ENCODE data around the gene CFAP52. TPM values are rescaled to one million over a fixed set of nuclear protein-coding genes. Genes with fewer than 3 reads are reported as not detected.

CFAP52 gene
- total RNA-seq, 1 donor from 2014 or later: not detected

DNA sequence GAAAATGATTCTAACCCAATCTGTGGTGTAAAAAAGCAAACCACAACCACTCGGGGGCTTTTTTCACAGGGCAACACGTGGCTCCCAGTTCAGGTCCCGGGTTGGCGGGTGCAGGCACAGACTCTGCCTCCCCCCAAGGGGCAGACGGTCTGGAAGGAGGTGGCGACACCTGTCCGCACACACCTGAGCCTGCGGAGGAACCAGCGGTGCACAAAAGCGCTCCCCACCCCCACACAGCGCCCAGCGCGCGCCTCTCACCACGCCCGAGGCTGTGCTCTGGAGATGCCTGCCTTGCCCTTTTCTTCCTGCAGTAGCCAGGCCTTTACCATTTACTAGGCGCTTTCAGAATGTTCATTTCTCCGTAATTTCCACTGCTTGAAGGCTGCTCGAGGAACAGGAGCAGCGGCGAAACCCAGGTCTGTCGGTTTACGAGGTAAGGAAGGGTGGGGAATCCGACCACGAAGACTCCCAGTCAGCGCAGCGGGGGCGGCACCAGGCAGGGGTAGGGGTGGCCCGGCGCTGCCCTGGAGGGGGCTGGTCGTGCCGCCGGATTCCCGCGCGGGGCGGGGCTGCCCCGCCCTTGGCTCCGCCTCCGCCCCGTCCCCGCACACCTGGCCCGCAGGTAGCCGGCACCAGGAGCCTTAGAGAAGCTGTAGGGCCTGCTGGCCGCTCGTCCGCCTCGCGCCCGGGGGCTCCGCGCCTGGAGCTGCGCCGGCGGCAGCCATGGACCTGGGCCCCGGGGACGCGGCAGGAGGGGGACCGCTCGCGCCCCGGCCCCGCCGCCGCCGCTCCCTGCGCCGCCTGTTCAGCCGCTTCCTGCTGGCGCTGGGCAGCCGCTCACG lies 68.7 kb downstream of the CFAP52 start, which contains the start of gene USP43:
TSS of gene USP43 (plus strand) at position 608 of the 842 bp plus-strand sequence. CDS start at position 724, 116 bp downstream.
- no peaks in the 10 kb centered on the region for H3K36me3 ChIP-seq (ENCODE audit: control insufficient read depth, insufficient read depth, low read length)
- H3K4me3 ChIP-seq (ENCODE audit: low read depth, low read length): peak within 1 kb of the TSS; percentile 62
- H3K27me3 ChIP-seq (ENCODE audit: control insufficient read depth, insufficient read depth, low read length): no peaks in the 10 kb centered on the region
- TF ChIP-seq, protein P1, sequence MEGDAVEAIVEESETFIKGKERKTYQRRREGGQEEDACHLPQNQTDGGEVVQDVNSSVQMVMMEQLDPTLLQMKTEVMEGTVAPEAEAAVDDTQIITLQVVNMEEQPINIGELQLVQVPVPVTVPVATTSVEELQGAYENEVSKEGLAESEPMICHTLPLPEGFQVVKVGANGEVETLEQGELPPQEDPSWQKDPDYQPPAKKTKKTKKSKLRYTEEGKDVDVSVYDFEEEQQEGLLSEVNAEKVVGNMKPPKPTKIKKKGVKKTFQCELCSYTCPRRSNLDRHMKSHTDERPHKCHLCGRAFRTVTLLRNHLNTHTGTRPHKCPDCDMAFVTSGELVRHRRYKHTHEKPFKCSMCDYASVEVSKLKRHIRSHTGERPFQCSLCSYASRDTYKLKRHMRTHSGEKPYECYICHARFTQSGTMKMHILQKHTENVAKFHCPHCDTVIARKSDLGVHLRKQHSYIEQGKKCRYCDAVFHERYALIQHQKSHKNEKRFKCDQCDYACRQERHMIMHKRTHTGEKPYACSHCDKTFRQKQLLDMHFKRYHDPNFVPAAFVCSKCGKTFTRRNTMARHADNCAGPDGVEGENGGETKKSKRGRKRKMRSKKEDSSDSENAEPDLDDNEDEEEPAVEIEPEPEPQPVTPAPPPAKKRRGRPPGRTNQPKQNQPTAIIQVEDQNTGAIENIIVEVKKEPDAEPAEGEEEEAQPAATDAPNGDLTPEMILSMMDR (IDR thresholded peaks at IDR 0.05; ENCODE audit: insufficient read depth, low read length, severe bottlenecking): no peak
- no peak for FAIRE-seq
- DNase-seq (ENCODE audit: low read depth): peak; percentile 64

DNA sequence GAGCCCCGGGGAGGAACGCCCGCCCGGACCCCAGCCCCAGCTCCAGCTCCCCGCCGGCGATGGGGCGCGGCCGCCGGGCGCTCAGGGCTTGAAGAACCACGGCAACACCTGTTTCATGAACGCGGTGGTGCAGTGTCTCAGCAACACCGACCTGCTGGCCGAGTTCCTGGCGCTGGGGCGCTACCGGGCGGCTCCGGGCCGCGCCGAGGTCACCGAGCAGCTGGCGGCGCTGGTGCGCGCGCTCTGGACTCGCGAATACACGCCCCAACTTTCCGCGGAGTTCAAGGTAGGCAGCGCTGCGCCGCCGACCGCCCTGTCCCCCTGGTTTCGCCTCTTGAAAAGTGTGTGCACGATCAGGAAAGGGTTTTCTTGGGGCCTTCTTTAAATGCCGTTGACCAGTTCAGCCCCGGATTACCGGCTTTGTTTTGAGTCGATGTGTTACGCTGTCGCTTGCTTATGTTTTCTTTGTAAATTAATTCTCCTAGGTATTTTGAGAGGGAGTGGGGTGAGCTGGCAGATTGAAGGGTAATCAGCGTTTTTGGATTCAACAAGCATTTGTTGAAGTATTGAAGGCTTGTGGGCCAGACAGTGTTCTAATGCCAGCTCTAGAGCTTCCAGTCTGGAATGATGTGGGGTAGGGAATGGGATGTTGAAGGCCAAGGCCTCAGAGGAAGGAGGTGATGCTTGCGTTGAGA lies 69.6 kb downstream of the CFAP52 start:
- H3K27me3 ChIP-seq (ENCODE audit: control insufficient read depth, insufficient read depth, low read length): no peaks in the 10 kb centered on the region
- H3K4me3 ChIP-seq (ENCODE audit: low read depth, low read length): peak overlapping the region; percentile 62
- FAIRE-seq: no peak
- TF ChIP-seq, protein P1 (IDR thresholded peaks at IDR 0.05; ENCODE audit: insufficient read depth, low read length, severe bottlenecking): peak; percentile 59
- H3K36me3 ChIP-seq (ENCODE audit: control insufficient read depth, insufficient read depth, low read length): no peaks in the 10 kb centered on the region
- peak; percentile 59 for DNase-seq (ENCODE audit: low read depth)

DNA sequence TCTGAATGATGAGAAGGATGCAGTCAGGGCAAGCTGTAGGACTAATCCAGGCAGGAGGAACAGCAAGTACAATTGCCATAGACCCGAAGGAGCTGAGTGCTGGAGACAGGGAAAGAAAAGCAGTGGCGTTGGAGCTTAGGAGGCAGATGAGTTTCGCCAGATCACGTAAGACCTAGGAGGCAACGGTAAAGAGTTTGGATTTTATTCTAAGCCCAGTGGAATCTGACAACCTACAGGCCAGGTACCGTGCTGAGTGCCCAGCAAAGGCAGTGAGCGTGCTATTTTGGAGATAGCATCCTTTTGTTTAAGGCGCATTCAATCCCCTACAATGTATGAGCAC lies 70.1 kb downstream of the CFAP52 start:
- no peaks in the 10 kb centered on the region for H3K27me3 ChIP-seq (ENCODE audit: control insufficient read depth, insufficient read depth, low read length)
- FAIRE-seq (no peak), DNase-seq (ENCODE audit: low read depth) (no peak)
- TF ChIP-seq, protein P1 (IDR thresholded peaks at IDR 0.05; ENCODE audit: insufficient read depth, low read length, severe bottlenecking): no peak
- H3K4me3 ChIP-seq (ENCODE audit: low read depth, low read length): peak overlapping the region; percentile 62
- no peaks in the 10 kb centered on the region for H3K36me3 ChIP-seq (ENCODE audit: control insufficient read depth, insufficient read depth, low read length)

DNA sequence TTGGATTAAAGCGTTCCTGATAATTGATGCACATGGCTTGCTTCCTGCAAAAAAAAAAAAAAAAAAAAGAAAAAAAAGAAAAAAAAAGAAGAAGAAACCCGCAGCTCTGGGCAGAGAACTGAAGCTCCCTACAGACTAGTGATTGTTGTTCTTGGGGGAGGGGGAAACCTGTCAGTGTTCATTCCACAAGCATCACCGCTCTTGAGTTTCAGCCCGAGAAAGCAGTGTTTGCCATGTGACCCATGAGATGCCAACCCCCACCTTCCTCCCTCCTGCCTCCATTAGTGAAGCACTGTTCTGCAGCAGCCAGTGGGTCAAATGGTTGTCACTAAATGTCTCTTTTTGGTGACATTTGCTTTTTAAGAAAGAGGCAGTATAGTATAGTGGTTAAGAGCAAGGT lies 70.6 kb downstream of the CFAP52 start:
- Histone ChIP-seq H3K4me3 (ENCODE audit: low read depth, low read length) (peak overlapping the region; percentile 62), H3K27me3 (ENCODE audit: control insufficient read depth, insufficient read depth, low read length) (no peaks in the 10 kb centered on the region), H3K36me3 (ENCODE audit: control insufficient read depth, insufficient read depth, low read length) (no peaks in the 10 kb centered on the region)
- FAIRE-seq: no peak
- TF ChIP-seq, protein P1 (IDR thresholded peaks at IDR 0.05; ENCODE audit: insufficient read depth, low read length, severe bottlenecking): no peak
- peak; percentile 71 for DNase-seq (ENCODE audit: low read depth)

DNA sequence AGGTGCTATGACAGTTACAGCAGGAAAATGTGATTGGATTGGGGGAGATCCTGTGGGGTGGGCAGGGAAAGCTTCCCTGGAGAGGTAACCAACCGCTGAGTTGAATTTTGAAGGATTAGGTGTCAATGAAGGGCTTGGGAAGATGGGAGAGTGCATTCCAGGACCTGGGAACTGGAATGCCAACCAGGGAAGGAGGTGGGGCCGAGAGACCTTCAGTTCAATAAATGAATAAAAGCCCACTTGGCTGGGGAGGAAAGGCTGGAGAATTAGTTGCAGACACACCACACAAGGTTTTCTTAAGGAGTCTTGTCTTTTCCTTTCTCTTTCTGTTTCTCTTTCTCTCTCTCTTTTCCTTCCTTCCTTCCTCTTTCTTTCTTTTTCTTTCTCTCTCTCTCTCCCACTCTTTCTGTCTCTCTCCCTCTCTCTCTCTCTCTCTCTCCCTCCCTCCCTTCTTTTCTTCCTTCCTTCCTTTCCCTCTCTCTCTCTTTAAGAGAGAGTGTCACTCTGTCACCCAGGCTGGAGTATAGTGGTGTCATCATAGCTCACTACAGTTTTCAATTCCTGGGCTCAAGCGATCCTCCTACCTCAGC lies 72.2 kb downstream of the CFAP52 start:
- DNase-seq (ENCODE audit: low read depth) (no peak), FAIRE-seq (no peak)
- H3K4me3 ChIP-seq (ENCODE audit: low read depth, low read length): no peak overlapping the region
- TF ChIP-seq, protein P1 (IDR thresholded peaks at IDR 0.05; ENCODE audit: insufficient read depth, low read length, severe bottlenecking): no peak
- H3K27me3 ChIP-seq (ENCODE audit: control insufficient read depth, insufficient read depth, low read length): no peaks in the 10 kb centered on the region
- H3K36me3 ChIP-seq (ENCODE audit: control insufficient read depth, insufficient read depth, low read length): no peaks in the 10 kb centered on the region

All from bronchial epithelial cell (primary cell).